Activated CD4-positive, alpha-beta T cell treated with anti-CD3 and anti-CD28 coated beads, Interleukin-2, amount 10 ng/mL, durations not matched to agents 7 days and 5 days (primary cell): ENCODE data around the gene PPIF. TPM values are rescaled to one million over a fixed set of nuclear protein-coding genes. Genes with fewer than 3 reads are reported as not detected.
A peak's percentile ranks its signal among the peaks of the same experiment; 100 is the strongest.

Source experiments
- CTCF ChIA-PET: fragments of 350-600 bp; sonication (Branson Sonifier 250); formaldehyde crosslinking; loops from one replicate; lab custom pipeline; 2021; ENCODE audit warnings: antibody characterized with exemption; lab: Charles Lee
- POLR2A ChIA-PET: fragments of 350-600 bp; sonication (Branson Sonifier 250); formaldehyde crosslinking; loops from one replicate; lab custom pipeline; 2021; ENCODE audit warnings: antibody characterized with exemption; lab: Charles Lee
- DNase-seq: peaks from one replicate; pipeline ENCODE4 v3.0.0-alpha.2; 2020
- H3K27ac Mint-ChIP-seq: one replicate; pipeline ENCODE4 v1.8.0; 2021; ENCODE audit warnings: mild to moderate bottlenecking, moderate library complexity, mixed read lengths
- H3K27me3 Mint-ChIP-seq: one replicate; pipeline ENCODE4 v1.8.0; 2021; ENCODE audit warnings: mixed read lengths
- H3K36me3 Mint-ChIP-seq: one replicate; pipeline ENCODE4 v1.8.0; 2021; ENCODE audit warnings: low read depth, mixed read lengths
- H3K4me1 Mint-ChIP-seq: one replicate; pipeline ENCODE4 v1.8.0; 2021; ENCODE audit warnings: mixed read lengths
- H3K4me3 Mint-ChIP-seq: one replicate; pipeline ENCODE4 v1.8.0; 2021; ENCODE audit warnings: mild to moderate bottlenecking, moderate library complexity, mixed read lengths
- H3K9me3 Mint-ChIP-seq: one replicate; pipeline ENCODE4 v1.8.0; 2021; ENCODE audit warnings: mixed read lengths
- total RNA-seq, 2 experiments: library from RNA; stranded (reverse); gene quantifications; one replicate each; pipeline ENCODE4 v1.2.3, GENCODE V29; 2021

Gene PPIF
- total RNA-seq, 2 experiments from 2014 or later: 53.7 to 56.7 TPM

GRCh38 chr10:79316671-79317431 lies 30.4 kb upstream of the PPIF start:
- CTCF ChIA-PET: interaction anchor here (0.6 to 2.3 kb wide), 8 partner anchors 12 to 179 kb away, joined by 3 to 9 read pairs (median 4); no protein-coding TSS in a partner anchor
- POLR2A ChIA-PET: no interaction called here
- DNase-seq: peak; percentile 17
- Mint-ChIP-seq H3K4me1 (peaks cover 65% of the 10 kb centered on the region), H3K4me3 (peak overlapping the region; percentile 46), H3K9me3 (peaks cover 17% of the 10 kb centered on the region), H3K27ac (peak overlapping the region; percentile 91), H3K36me3 (peaks cover 33% of the 10 kb centered on the region), H3K27me3 (no peaks in the 10 kb centered on the region)

- Mint-ChIP-seq H3K27ac (peak overlapping the region; percentile 91), H3K27me3 (no peaks in the 10 kb centered on the region), H3K36me3 (peaks cover 37% of the 10 kb centered on the region), H3K4me1 (peaks cover 80% of the 10 kb centered on the region), H3K4me3 (no peak overlapping the region), H3K9me3 (peaks cover 17% of the 10 kb centered on the region)
- CTCF ChIA-PET: interaction anchor here (1.0 to 1.6 kb wide), 4 partner anchors 24 to 56 kb away, joined by 3 to 5 read pairs (median 3); partner anchors contain the start of gene PPIF
- POLR2A ChIA-PET: no interaction called here
- no peak for DNase-seq
Observed at GRCh38 chr10:79318369-79318768, 28.9 kb upstream of the PPIF start.

- ChIA-PET CTCF (interaction anchor here (1.0 to 1.6 kb wide), 5 partner anchors 15 to 55 kb away, joined by 3 to 5 read pairs (median 3); partner anchors contain the start of gene PPIF), POLR2A (no interaction called here)
- no peak for DNase-seq
- Mint-ChIP-seq H3K27me3 (no peaks in the 10 kb centered on the region), H3K27ac (peak overlapping the region; percentile 91), H3K4me3 (no peak overlapping the region), H3K4me1 (peaks cover 89% of the 10 kb centered on the region), H3K9me3 (peaks cover 17% of the 10 kb centered on the region), H3K36me3 (peaks cover 37% of the 10 kb centered on the region)
Observed at GRCh38 chr10:79319115-79319771, 28.0 kb upstream of the PPIF start.

- no peak for DNase-seq
- ChIA-PET POLR2A (no interaction called here), CTCF (interaction anchor here (1.3 to 3.8 kb wide), 3 partner anchors 13 to 17 kb away, joined by 5 to 33 read pairs (median 9); no protein-coding TSS in a partner anchor)
- no peaks in the 10 kb centered on the region for H3K27me3 Mint-ChIP-seq
- peaks cover 37% of the 10 kb centered on the region for H3K36me3 Mint-ChIP-seq
- peak overlapping the region; percentile 16 for H3K27ac Mint-ChIP-seq
- H3K4me1 Mint-ChIP-seq: peaks cover 96% of the 10 kb centered on the region
- no peak overlapping the region for H3K4me3 Mint-ChIP-seq
- peaks cover 17% of the 10 kb centered on the region for H3K9me3 Mint-ChIP-seq
Observed at GRCh38 chr10:79320316-79320715, 27.0 kb upstream of the PPIF start.

GRCh38 chr10:79320820-79321493 lies 26.3 kb upstream of the PPIF start:
- POLR2A ChIA-PET: no interaction called here
- H3K27ac Mint-ChIP-seq: no peak overlapping the region
- H3K4me3 Mint-ChIP-seq: no peak overlapping the region
- no peak for DNase-seq
- CTCF ChIA-PET: interaction anchor here (3.7 to 5.0 kb wide), 3 partner anchors 13 to 25 kb away, joined by 9 to 40 read pairs (median 33); partner anchors contain the start of gene PPIF
- H3K9me3 Mint-ChIP-seq: peaks cover 17% of the 10 kb centered on the region
- H3K27me3 Mint-ChIP-seq: no peaks in the 10 kb centered on the region
- peaks cover 32% of the 10 kb centered on the region for H3K36me3 Mint-ChIP-seq
- peaks cover 89% of the 10 kb centered on the region for H3K4me1 Mint-ChIP-seq

GRCh38 chr10:79321494-79321882 lies 25.8 kb upstream of the PPIF start:
- ChIA-PET POLR2A (no interaction called here), CTCF (interaction anchor here (1.3 to 5.0 kb wide), 4 partner anchors 12 to 27 kb away, joined by 4 to 40 read pairs (median 21); partner anchors contain the start of gene PPIF)
- H3K9me3 Mint-ChIP-seq: peaks cover 17% of the 10 kb centered on the region
- no peaks in the 10 kb centered on the region for H3K27me3 Mint-ChIP-seq
- peak overlapping the region; percentile 97 for H3K27ac Mint-ChIP-seq
- H3K4me1 Mint-ChIP-seq: peaks cover 85% of the 10 kb centered on the region
- no peak for DNase-seq
- H3K4me3 Mint-ChIP-seq: no peak overlapping the region
- H3K36me3 Mint-ChIP-seq: peaks cover 32% of the 10 kb centered on the region

GRCh38 chr10:79321951-79322350 lies 25.3 kb upstream of the PPIF start:
- peaks cover 17% of the 10 kb centered on the region for H3K9me3 Mint-ChIP-seq
- no peak for DNase-seq
- H3K27me3 Mint-ChIP-seq: no peaks in the 10 kb centered on the region
- no peak overlapping the region for H3K4me3 Mint-ChIP-seq
- peak overlapping the region; percentile 97 for H3K27ac Mint-ChIP-seq
- ChIA-PET POLR2A (no interaction called here), CTCF (interaction anchor here (1.2 to 5.0 kb wide), 6 partner anchors 12 to 36 kb away, joined by 3 to 40 read pairs (median 7); partner anchors contain the start of gene PPIF)
- H3K4me1 Mint-ChIP-seq: peaks cover 81% of the 10 kb centered on the region
- H3K36me3 Mint-ChIP-seq: peaks cover 32% of the 10 kb centered on the region

- ChIA-PET POLR2A (interaction anchor here (0.6 to 1.3 kb wide), 4 partner anchors 8 to 26 kb away, joined by 3 read pairs; no protein-coding TSS in a partner anchor), CTCF (interaction anchor here (0.9 to 5.0 kb wide), 12 partner anchors 11 to 120 kb away, joined by 3 to 40 read pairs (median 4); partner anchors contain the start of gene PPIF)
- H3K4me3 Mint-ChIP-seq: peak overlapping the region; percentile 56
- H3K27ac Mint-ChIP-seq: peak overlapping the region; percentile 97
- peaks cover 17% of the 10 kb centered on the region for H3K9me3 Mint-ChIP-seq
- DNase-seq: peak; percentile 87
- no peaks in the 10 kb centered on the region for H3K27me3 Mint-ChIP-seq
- H3K36me3 Mint-ChIP-seq: peaks cover 29% of the 10 kb centered on the region
- H3K4me1 Mint-ChIP-seq: peaks cover 74% of the 10 kb centered on the region
Observed at GRCh38 chr10:79322616-79323543, 24.4 kb upstream of the PPIF start.

GRCh38 chr10:79323602-79324001 lies 23.7 kb upstream of the PPIF start:
- CTCF ChIA-PET: interaction anchor here (0.9 to 5.0 kb wide), 9 partner anchors 10 to 121 kb away, joined by 3 to 40 read pairs (median 5); partner anchors contain the start of gene PPIF
- no peak for DNase-seq
- Mint-ChIP-seq H3K36me3 (peaks cover 22% of the 10 kb centered on the region), H3K27ac (peak overlapping the region; percentile 97), H3K4me1 (peaks cover 67% of the 10 kb centered on the region), H3K9me3 (peaks cover 14% of the 10 kb centered on the region), H3K4me3 (peak overlapping the region; percentile 56), H3K27me3 (no peaks in the 10 kb centered on the region)
- POLR2A ChIA-PET: interaction anchor here (1.0 to 1.3 kb wide), 2 partner anchors 24 to 26 kb away, joined by 3 read pairs; no protein-coding TSS in a partner anchor

- no peak for DNase-seq
- Mint-ChIP-seq H3K4me1 (peaks cover 62% of the 10 kb centered on the region), H3K27ac (peak overlapping the region; percentile 97), H3K36me3 (peaks cover 16% of the 10 kb centered on the region), H3K9me3 (peaks cover 9% of the 10 kb centered on the region), H3K27me3 (no peaks in the 10 kb centered on the region), H3K4me3 (no peak overlapping the region)
- POLR2A ChIA-PET: no interaction called here
- CTCF ChIA-PET: interaction anchor here (1.2 to 5.0 kb wide), 7 partner anchors 10 to 121 kb away, joined by 3 to 40 read pairs (median 5); partner anchors contain the start of gene PPIF
Observed at GRCh38 chr10:79324032-79324695, 23.1 kb upstream of the PPIF start.
